ENCODE data around the gene MANSC1. TPM values are rescaled to one million over a fixed set of nuclear protein-coding genes. Genes with fewer than 3 reads are reported as not detected.

Gene MANSC1
- total RNA-seq, 2 donors from 2014 or later = 6.6 to 12.1 TPM

DNA sequence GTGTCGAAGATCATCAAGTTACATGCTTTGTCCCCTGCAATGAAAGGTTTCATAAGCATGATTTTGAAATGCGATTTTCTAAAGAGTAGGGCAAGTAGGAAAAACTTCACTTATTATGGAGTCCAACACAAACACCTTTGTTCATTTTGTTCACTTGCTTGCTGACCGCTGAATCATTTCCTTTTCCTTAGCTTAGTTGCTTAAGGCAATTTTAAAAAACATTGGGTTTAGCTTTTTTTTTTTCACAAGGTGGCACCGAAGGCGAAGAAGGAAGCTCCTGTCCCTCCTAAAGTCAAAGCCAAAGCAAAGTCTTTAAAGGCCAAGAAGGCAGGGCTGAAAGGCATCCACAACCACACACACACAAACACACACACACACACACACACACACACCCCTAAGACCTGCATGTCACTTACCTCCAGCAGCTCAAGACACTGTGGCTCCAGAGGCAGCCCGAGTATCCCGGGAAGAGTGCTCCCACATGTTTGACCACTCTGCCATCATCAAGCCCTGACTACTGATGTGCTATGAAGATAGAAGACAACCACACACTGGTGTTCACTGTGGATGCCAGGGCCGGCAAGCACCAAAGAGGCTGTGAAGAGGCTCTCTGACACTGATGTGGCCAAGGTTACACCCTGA, 11.4 kb downstream of the MANSC1 start:
- Histone ChIP-seq H3K4me3 (ENCODE audit: low read length) (no peak overlapping the region), H3K27me3 (ENCODE audit: control insufficient read depth, insufficient read depth, low read length, poor library complexity, severe bottlenecking) (no peaks in the 10 kb centered on the region), H3K4me1 (ENCODE audit: control insufficient read depth, insufficient read depth, low read length) (no peaks in the 10 kb centered on the region), H3K36me3 (ENCODE audit: control insufficient read depth, insufficient read depth, low read length) (no peaks in the 10 kb centered on the region), H3K27ac (ENCODE audit: low read depth, low read length) (no peak overlapping the region), H3K9ac (ENCODE audit: extremely low read depth, low read length, poor library complexity, severe bottlenecking) (no peak overlapping the region), H3K9me3 (ENCODE audit: control insufficient read depth, low read length) (no peaks in the 10 kb centered on the region)
- no peaks in the 10 kb centered on the region for H3K27me3 Mint-ChIP-seq (ENCODE audit: insufficient read depth)
- TF ChIP-seq, protein P1, sequence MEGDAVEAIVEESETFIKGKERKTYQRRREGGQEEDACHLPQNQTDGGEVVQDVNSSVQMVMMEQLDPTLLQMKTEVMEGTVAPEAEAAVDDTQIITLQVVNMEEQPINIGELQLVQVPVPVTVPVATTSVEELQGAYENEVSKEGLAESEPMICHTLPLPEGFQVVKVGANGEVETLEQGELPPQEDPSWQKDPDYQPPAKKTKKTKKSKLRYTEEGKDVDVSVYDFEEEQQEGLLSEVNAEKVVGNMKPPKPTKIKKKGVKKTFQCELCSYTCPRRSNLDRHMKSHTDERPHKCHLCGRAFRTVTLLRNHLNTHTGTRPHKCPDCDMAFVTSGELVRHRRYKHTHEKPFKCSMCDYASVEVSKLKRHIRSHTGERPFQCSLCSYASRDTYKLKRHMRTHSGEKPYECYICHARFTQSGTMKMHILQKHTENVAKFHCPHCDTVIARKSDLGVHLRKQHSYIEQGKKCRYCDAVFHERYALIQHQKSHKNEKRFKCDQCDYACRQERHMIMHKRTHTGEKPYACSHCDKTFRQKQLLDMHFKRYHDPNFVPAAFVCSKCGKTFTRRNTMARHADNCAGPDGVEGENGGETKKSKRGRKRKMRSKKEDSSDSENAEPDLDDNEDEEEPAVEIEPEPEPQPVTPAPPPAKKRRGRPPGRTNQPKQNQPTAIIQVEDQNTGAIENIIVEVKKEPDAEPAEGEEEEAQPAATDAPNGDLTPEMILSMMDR (conservative IDR thresholded peaks at IDR 0.05) = no peak
- no peaks in the 10 kb centered on the region for H3K9me3 Mint-ChIP-seq
- no peak overlapping the region for H3K4me3 Mint-ChIP-seq
- 90 to 91% methylated on average over 5 to 8 of the region's 8 CpGs for WGBS, 2 experiments (ENCODE audit: insufficient coverage in 1 of 2, insufficient read length in 1 of 2)
- H3K27ac Mint-ChIP-seq = no peak overlapping the region
- peaks cover 6% of the 10 kb centered on the region for H3K4me1 Mint-ChIP-seq
- no peak for DNase-seq
- no peaks in the 10 kb centered on the region for H3K36me3 Mint-ChIP-seq (ENCODE audit: low read depth)

DNA sequence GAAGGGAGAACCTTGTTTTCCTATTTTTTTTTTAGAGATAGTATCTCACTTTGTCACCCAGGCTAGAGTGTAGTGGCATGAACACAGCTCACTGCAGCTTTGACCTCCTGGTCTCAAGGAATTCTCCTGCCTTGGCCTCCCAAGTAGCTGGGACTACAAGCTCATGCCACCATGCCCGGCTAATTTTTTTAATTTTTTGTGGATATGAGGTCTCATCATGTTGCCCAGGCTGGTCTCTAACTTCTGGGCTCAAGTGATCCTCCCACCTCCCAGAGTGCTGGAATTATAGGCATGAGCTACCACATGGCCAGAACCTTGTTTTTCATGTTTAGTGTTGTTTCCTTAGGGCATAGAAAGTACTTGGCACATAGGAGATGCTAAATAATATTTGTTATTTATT, 13.5 kb downstream of the MANSC1 start:
- H3K9me3 ChIP-seq (ENCODE audit: control insufficient read depth, low read length) = no peaks in the 10 kb centered on the region
- H3K27me3 Mint-ChIP-seq (ENCODE audit: insufficient read depth) = no peaks in the 10 kb centered on the region
- no peak for DNase-seq
- no peak overlapping the region for H3K9ac ChIP-seq (ENCODE audit: extremely low read depth, low read length, poor library complexity, severe bottlenecking)
- WGBS, 2 experiments (ENCODE audit: insufficient coverage in 1 of 2, insufficient read length in 1 of 2) = 60 to 92% methylated on average over 1 of the region's 1 CpG
- H3K9me3 Mint-ChIP-seq = no peaks in the 10 kb centered on the region
- TF ChIP-seq, protein P1 (conservative IDR thresholded peaks at IDR 0.05) = no peak
- H3K27me3 ChIP-seq (ENCODE audit: control insufficient read depth, insufficient read depth, low read length, poor library complexity, severe bottlenecking) = no peaks in the 10 kb centered on the region
- no peaks in the 10 kb centered on the region for H3K36me3 Mint-ChIP-seq (ENCODE audit: low read depth)
- no peak overlapping the region for H3K4me3 ChIP-seq (ENCODE audit: low read length)
- H3K4me1 Mint-ChIP-seq = peaks cover 12% of the 10 kb centered on the region
- H3K27ac Mint-ChIP-seq = no peak overlapping the region
- H3K36me3 ChIP-seq (ENCODE audit: control insufficient read depth, insufficient read depth, low read length) = no peaks in the 10 kb centered on the region
- H3K4me1 ChIP-seq (ENCODE audit: control insufficient read depth, insufficient read depth, low read length) = no peaks in the 10 kb centered on the region
- H3K27ac ChIP-seq (ENCODE audit: low read depth, low read length) = no peak overlapping the region
- no peak overlapping the region for H3K4me3 Mint-ChIP-seq

DNA sequence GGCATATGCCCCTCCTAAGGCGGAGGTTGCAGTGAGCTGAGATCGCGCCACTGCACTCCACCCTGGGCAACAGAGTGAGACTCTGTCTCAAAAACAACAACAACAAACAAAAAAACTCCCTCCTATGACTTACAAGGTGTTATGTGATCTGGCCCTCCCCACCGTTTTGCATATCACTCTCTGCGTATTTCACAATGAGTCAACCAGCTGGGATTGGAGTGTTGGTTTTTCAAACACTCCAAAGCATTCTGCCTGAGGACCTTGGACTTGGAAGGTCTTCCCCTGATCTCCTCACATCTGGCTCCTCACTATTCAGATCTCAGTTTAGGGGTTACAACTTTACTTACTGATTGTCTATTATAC, 14.0 kb downstream of the MANSC1 start:
- Histone ChIP-seq H3K9me3 (ENCODE audit: control insufficient read depth, low read length) (no peaks in the 10 kb centered on the region), H3K9ac (ENCODE audit: extremely low read depth, low read length, poor library complexity, severe bottlenecking) (no peak overlapping the region), H3K4me1 (ENCODE audit: control insufficient read depth, insufficient read depth, low read length) (no peaks in the 10 kb centered on the region), H3K27ac (ENCODE audit: low read depth, low read length) (no peak overlapping the region), H3K4me3 (ENCODE audit: low read length) (no peak overlapping the region), H3K36me3 (ENCODE audit: control insufficient read depth, insufficient read depth, low read length) (no peaks in the 10 kb centered on the region), H3K27me3 (ENCODE audit: control insufficient read depth, insufficient read depth, low read length, poor library complexity, severe bottlenecking) (no peaks in the 10 kb centered on the region)
- WGBS, 2 experiments (ENCODE audit: insufficient coverage in 1 of 2, insufficient read length in 1 of 2) = 85 to 92% methylated on average over 5 of the region's 5 CpGs
- no peaks in the 10 kb centered on the region for H3K36me3 Mint-ChIP-seq (ENCODE audit: low read depth)
- H3K4me1 Mint-ChIP-seq = peaks cover 17% of the 10 kb centered on the region
- H3K27me3 Mint-ChIP-seq (ENCODE audit: insufficient read depth) = no peaks in the 10 kb centered on the region
- H3K4me3 Mint-ChIP-seq = no peak overlapping the region
- no peak overlapping the region for H3K27ac Mint-ChIP-seq
- DNase-seq = no peak
- TF ChIP-seq, protein P1 (conservative IDR thresholded peaks at IDR 0.05) = no peak
- no peaks in the 10 kb centered on the region for H3K9me3 Mint-ChIP-seq

Data from endodermal cell (in vitro differentiated cells).